HepG2 (cell line): ENCODE results near the gene PHF13. TPM values are rescaled to one million over a fixed set of nuclear protein-coding genes. Genes with fewer than 3 reads are reported as not detected.

Source experiments
- AKNA ChIP-seq: sonication (generic); formaldehyde crosslinking; IDR thresholded peaks from 2 replicates; pipeline ENCODE4 v1.4.0; 2020; ENCODE audit warnings: missing genetic modification reagents, borderline replicate concordance
- NR2C2 ChIP-seq: sonication (generic); formaldehyde crosslinking; IDR thresholded peaks from 2 replicates; pipeline ENCODE4 v1.4.0; 2020; ENCODE audit warnings: missing genetic modification reagents, mild to moderate bottlenecking, moderate library complexity, borderline replicate concordance
- NR2F1 ChIP-seq, 2 experiments: fragments of 450-650 bp in 1 of 2; formaldehyde crosslinking in 1 of 2; IDR thresholded peaks; 2 replicates each; pipeline versions ENCODE4 v1.5.0 to v1.6.1; 2016 to 2020; ENCODE audit warnings: mild to moderate bottlenecking in 1 of 2, missing compliant biosample characterization in 1 of 2, missing genetic modification reagents in 1 of 2, moderate library complexity in 1 of 2
- ZFP36 ChIP-seq: fragments of 150-350 bp; IDR thresholded peaks from 2 replicates; pipeline ENCODE4 v1.6.1; 2018; ENCODE audit warnings: borderline replicate concordance, low read length, low read depth; ENCODE audit not compliant: partially characterized antibody
- ZNF790 ChIP-seq: sonication (generic); formaldehyde crosslinking; IDR thresholded peaks from 2 replicates; pipeline ENCODE4 v1.8.0; 2022; ENCODE audit warnings: missing genetic modification reagents, mild to moderate bottlenecking, borderline replicate concordance
- polyA plus RNA-seq, 8 experiments: library from polyadenylated mRNA; depleted of rRNA in 3 of 8; stranded (reverse) in 7 of 8; unstranded in 1 of 8; fragments of >200 nt; fragmentation: Illumina TruSeq in 4 of 8; extraction: Trizol in 4 of 8; gene quantifications; 2 replicates each; pipeline versions ENCODE4 v1.2.1 to v1.2.3, GENCODE V29; 2011 to 2016; ENCODE audit warnings: low read depth in 4 of 8, missing spikeins in 1 of 8, mixed read lengths in 1 of 8; ENCODE audit not compliant: insufficient read depth in 1 of 8
- total RNA-seq, 5 experiments: library from RNA; depleted of rRNA; stranded (reverse); fragments of >200 nt; fragmentation: Illumina TruSeq; extraction: Trizol; gene quantifications; 2 replicates each; pipeline ENCODE4 v1.2.3, GENCODE V29; 2016; ENCODE audit warnings: low read depth in 1 of 5
- TF ChIP-seq, protein P1 (sequence below), 2 experiments: IDR thresholded peaks; 2 replicates each; pipeline ENCODE4 v1.6.1; 2011 to 2012; ENCODE audit warnings: low read length in 2 of 2, borderline replicate concordance in 1 of 2, low read depth in 1 of 2, mild to moderate bottlenecking in 1 of 2, moderate library complexity in 1 of 2
- TF ChIP-seq, protein P2 (sequence below): sonication (generic); formaldehyde crosslinking; IDR thresholded peaks from 2 replicates; pipeline ENCODE4; 2020; ENCODE audit warnings: missing genetic modification reagents, mild to moderate bottlenecking, borderline replicate concordance
- TF ChIP-seq, protein P3 (sequence below): sonication (generic); formaldehyde crosslinking; IDR thresholded peaks from 2 replicates; pipeline ENCODE4 v1.5.0; 2020; ENCODE audit warnings: mild to moderate bottlenecking, missing genetic modification reagents, borderline replicate concordance

The PHF13 gene
- total and polyA plus RNA-seq, 2 of the 13 experiments (the other 11 are each of a cell fraction or from before 2014, with no cell fraction given) = 4.7 to 7.4 TPM

DNA sequence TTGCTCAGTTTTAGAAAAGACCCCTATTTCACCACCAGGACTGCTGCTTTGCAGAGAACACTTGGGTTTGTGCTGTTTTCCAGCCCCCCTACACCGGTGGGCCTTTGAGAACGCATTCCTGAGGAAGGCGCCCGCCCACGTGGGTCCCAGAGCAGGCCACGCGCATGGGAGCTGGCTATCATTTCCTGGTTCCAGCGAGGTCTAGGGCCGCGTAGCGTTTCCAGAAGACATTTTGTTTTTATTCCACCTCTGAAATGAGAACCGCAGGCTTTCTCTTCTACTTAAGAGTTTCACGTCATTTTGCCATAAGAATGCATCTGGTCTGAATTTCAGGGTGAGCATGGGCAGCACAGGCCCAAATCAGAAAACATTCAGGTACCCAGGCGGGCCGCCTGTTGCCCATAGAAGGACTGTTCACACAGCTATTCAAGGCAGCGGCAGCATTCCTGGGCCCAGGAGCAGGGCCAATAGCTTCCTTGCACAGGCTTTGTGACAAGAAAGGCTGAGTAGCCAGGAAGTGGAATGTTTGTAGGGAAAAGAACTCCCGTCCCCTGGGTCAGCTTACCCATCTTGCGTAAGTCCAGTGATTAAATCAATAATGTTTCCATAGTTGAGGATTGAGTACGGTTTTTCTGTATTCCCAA lies 9.5 kb upstream of the PHF13 start (continued):
- TF ChIP-seq AKNA (CRISPR knock-in tag) (no peak), NR2F1 (CRISPR knock-in tag; IDR thresholded peaks at IDR 0.05) (0 out of 4 replicates have a peak, but pooled peaks of 1 of the 2 experiments have one; percentile 25), ZNF790 (CRISPR knock-in tag) (no peak), ZFP36 (no peak), NR2C2 (CRISPR knock-in tag) (peak; percentile 33; the same call in 1 of the 2 replicates)
- TF ChIP-seq, protein P1, sequence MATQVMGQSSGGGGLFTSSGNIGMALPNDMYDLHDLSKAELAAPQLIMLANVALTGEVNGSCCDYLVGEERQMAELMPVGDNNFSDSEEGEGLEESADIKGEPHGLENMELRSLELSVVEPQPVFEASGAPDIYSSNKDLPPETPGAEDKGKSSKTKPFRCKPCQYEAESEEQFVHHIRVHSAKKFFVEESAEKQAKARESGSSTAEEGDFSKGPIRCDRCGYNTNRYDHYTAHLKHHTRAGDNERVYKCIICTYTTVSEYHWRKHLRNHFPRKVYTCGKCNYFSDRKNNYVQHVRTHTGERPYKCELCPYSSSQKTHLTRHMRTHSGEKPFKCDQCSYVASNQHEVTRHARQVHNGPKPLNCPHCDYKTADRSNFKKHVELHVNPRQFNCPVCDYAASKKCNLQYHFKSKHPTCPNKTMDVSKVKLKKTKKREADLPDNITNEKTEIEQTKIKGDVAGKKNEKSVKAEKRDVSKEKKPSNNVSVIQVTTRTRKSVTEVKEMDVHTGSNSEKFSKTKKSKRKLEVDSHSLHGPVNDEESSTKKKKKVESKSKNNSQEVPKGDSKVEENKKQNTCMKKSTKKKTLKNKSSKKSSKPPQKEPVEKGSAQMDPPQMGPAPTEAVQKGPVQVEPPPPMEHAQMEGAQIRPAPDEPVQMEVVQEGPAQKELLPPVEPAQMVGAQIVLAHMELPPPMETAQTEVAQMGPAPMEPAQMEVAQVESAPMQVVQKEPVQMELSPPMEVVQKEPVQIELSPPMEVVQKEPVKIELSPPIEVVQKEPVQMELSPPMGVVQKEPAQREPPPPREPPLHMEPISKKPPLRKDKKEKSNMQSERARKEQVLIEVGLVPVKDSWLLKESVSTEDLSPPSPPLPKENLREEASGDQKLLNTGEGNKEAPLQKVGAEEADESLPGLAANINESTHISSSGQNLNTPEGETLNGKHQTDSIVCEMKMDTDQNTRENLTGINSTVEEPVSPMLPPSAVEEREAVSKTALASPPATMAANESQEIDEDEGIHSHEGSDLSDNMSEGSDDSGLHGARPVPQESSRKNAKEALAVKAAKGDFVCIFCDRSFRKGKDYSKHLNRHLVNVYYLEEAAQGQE (IDR thresholded peaks at IDR 0.05; ENCODE audit: borderline replicate concordance in 1 of 2, low read depth in 1 of 2, low read length in 2 of 2) = 0 out of 4 replicates have a peak, but pooled peaks of 1 of the 2 experiments have one; percentile 42
- TF ChIP-seq, protein P2, sequence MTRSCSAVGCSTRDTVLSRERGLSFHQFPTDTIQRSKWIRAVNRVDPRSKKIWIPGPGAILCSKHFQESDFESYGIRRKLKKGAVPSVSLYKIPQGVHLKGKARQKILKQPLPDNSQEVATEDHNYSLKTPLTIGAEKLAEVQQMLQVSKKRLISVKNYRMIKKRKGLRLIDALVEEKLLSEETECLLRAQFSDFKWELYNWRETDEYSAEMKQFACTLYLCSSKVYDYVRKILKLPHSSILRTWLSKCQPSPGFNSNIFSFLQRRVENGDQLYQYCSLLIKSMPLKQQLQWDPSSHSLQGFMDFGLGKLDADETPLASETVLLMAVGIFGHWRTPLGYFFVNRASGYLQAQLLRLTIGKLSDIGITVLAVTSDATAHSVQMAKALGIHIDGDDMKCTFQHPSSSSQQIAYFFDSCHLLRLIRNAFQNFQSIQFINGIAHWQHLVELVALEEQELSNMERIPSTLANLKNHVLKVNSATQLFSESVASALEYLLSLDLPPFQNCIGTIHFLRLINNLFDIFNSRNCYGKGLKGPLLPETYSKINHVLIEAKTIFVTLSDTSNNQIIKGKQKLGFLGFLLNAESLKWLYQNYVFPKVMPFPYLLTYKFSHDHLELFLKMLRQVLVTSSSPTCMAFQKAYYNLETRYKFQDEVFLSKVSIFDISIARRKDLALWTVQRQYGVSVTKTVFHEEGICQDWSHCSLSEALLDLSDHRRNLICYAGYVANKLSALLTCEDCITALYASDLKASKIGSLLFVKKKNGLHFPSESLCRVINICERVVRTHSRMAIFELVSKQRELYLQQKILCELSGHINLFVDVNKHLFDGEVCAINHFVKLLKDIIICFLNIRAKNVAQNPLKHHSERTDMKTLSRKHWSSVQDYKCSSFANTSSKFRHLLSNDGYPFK (CRISPR knock-in tag) = 0 out of 2 replicates have a peak, but pooled peaks have one; percentile 51
- TF ChIP-seq, protein P3, sequence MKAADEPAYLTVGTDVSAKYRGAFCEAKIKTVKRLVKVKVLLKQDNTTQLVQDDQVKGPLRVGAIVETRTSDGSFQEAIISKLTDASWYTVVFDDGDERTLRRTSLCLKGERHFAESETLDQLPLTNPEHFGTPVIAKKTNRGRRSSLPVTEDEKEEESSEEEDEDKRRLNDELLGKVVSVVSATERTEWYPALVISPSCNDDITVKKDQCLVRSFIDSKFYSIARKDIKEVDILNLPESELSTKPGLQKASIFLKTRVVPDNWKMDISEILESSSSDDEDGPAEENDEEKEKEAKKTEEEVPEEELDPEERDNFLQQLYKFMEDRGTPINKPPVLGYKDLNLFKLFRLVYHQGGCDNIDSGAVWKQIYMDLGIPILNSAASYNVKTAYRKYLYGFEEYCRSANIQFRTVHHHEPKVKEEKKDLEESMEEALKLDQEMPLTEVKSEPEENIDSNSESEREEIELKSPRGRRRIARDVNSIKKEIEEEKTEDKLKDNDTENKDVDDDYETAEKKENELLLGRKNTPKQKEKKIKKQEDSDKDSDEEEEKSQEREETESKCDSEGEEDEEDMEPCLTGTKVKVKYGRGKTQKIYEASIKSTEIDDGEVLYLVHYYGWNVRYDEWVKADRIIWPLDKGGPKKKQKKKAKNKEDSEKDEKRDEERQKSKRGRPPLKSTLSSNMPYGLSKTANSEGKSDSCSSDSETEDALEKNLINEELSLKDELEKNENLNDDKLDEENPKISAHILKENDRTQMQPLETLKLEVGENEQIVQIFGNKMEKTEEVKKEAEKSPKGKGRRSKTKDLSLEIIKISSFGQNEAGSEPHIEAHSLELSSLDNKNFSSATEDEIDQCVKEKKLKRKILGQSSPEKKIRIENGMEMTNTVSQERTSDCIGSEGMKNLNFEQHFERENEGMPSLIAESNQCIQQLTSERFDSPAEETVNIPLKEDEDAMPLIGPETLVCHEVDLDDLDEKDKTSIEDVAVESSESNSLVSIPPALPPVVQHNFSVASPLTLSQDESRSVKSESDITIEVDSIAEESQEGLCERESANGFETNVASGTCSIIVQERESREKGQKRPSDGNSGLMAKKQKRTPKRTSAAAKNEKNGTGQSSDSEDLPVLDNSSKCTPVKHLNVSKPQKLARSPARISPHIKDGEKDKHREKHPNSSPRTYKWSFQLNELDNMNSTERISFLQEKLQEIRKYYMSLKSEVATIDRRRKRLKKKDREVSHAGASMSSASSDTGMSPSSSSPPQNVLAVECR (CRISPR knock-in tag) = peak; percentile 68; the same call in 1 of the 2 replicates
